ENCODE data around the gene TNFRSF12A.

GRCh38 chr16:3014971-3015370, 5.2 kb upstream of the TNFRSF12A start:
- TF ChIP-seq CTCF (IDR thresholded peaks at IDR 0.05) (no peak), POLR2A (IDR thresholded peaks at IDR 0.05; ENCODE audit: low read length) (no peak), CBX8 (IDR thresholded peaks at IDR 0.05) (no peak), HDAC2 (IDR thresholded peaks at IDR 0.05) (no peak), E2F6 (IDR thresholded peaks at IDR 0.05; ENCODE audit: borderline replicate concordance, low read depth) (no peak), MAX (IDR thresholded peaks at IDR 0.05) (no peak), HOXA7 (CRISPR knock-in tag; IDR thresholded peaks at IDR 0.05) (no peak), CHD2 (IDR thresholded peaks at IDR 0.05; ENCODE audit: low read length, partially characterized antibody) (no peak), REST (IDR thresholded peaks at IDR 0.05) (no peak), RCOR1 (IDR thresholded peaks at IDR 0.05; ENCODE audit: low read depth, low read length) (no peak), JUN (IDR thresholded peaks at IDR 0.05) (no peak), NFE2L2 (conservative IDR thresholded peaks at IDR 0.05; ENCODE audit: low read length) (no peak)
